GM11168 (cell line): ENCODE results near the gene SCUBE1.
"Not testable (repeated sequence)": the region's sequence is repeated elsewhere in the genome, so short reads cannot be mapped to it uniquely, and the experiment has no call there.

Source experiments
- in situ Hi-C: fragments of 300-500 bp; cut with MboI; formaldehyde crosslinking; loops from one replicate; pipeline ENCODE4 v1.12.0; 2022; ENCODE audit warnings: low sequenced_read_pairs; ENCODE audit not compliant: unreplicated experiment

The SCUBE1 gene

DNA sequence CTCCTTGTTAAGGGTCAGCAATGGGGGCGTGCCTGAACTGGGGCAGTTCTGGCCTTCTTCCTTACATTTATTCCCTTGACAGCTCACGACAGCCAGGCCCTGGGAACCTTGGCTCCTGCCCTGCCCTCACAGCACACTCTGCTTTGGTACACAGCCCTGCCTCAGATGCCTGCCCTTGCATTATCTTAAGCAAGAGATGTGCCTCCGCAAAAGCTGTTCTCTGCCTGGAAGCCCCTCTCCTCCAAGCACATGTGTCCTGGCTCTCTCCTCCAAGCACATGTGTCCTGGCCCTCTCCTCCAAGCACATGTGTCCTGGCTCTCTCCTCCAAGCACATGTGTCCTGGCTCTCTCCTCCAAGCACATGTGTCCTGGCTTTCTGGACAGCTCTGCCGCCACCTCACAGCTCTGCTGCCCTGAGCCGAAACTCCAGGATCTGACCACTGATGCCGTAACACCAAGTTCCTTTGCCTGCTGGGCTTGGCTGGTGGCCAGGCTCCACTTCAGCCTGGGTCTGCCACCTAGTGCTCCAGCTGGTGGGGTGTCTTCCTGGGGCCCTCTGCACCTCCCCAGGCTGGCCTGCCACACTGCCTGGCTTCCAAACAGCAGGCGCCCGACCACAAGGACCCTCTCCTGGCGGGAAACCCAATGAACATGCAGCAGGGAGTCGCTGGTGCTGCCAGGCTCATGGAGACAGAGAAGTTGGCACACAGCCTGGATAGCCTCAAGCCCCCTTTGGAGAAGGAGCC, 53.0 kb downstream of the SCUBE1 start:
- in situ Hi-C loops, result no loop called here

GRCh38 chr22:43289531-43289963, 53.6 kb downstream of the SCUBE1 start:
- in situ Hi-C loops, result no loop called here

- in situ Hi-C loops, result no loop called here
These were observed 54.3 kb downstream of the SCUBE1 start for GRCh38 chr22:43288807-43289420.

- in situ Hi-C loops, result no loop called here
These were observed 54.8 kb downstream of the SCUBE1 start for GRCh38 chr22:43288378-43288777.

DNA sequence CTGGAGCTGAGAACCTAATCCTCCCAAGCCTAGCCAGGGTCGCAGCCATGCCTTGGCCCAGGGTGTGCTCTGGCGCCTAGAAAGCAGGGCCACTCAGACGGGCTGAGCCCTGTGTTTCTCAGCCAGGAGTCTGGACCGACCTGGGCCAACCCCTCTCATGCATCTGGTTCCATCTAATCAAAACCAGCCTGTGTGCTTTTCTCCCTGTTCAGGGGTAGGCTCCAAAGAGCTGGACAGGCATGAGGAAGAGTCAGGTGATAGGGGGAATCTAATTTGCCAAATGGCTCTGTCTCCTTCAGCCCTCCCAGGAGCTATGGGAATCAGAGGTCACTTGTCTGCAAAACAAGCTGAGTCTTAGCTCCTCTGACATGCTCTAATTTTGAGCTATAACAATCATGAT, 55.7 kb downstream of the SCUBE1 start:
- in situ Hi-C loops, result no loop called here

GRCh38 chr22:43281394-43281793, 61.8 kb downstream of the SCUBE1 start:
- in situ Hi-C loops, result no loop called here

- in situ Hi-C loops, result not testable (repeated sequence)
These were observed 62.7 kb downstream of the SCUBE1 start for GRCh38 chr22:43280523-43280886.

DNA sequence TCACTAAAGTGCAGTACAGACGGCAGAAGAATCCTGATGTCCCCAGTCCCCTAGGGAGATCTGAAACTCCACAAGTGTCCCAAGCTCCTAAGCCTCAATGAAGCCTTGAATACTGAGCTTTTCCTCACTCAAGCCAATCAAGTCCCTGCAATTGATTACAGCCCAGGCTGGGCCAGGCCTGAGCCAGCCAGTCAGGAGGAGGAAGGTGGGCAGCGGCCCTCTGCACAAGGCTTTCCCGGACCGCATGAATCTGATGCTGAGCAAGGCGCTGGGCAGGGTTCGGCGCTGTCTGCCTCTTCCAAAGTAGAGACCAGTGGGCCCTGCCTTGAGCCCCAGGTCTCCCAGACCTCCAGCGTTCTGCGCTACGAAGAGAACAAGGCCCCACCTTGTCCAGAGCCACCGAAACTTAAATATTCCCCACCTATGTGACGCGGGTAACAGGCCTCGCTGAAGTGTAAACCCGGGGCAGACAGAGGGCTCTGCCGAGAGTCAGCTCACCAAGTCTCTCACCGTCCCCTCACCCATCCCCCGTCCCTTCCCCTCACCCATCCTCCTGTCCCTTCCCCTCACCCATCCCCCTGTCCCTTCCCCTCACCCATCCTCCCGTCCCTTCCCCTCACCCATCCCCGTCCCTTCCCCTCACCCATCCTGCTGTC, 63.2 kb downstream of the SCUBE1 start:
- in situ Hi-C loops, result loop anchor here (10.0 kb wide), 1 partner anchor 65 kb away; the partner anchor contains the start of gene SCUBE1

DNA sequence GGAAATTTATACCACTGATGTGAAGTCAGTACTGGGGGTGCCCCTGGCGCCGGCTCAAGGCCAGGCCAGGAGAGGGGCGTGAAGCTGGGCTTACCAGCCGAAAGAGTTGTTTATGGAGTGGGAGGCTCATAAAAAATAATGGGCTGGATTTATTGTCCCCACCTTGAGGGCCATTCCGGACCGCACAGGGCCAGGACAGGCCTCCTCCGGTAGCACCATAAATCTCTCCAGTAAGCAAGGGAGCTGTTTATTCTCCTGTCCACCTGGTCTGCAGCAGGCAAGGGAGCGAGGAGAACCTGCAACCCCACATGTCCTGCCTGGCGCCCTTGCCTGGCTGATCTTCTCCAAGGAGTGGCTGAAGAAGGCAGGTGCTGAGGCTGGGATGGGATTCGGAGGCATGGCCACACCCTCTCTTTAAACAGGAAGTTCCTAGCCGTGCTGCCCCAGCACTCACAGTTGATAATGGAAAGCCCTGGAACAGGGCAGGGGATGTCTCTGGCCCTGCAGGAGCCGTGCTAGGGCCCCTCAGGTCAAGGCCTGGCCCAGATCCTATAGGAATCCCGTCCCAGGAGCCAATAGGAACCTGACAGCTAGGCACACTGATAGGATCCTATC, 65.1 kb downstream of the SCUBE1 start:
- in situ Hi-C loops, result loop anchor here (10.0 kb wide), 1 partner anchor 67 kb away; the partner anchor contains the start of gene SCUBE1

- in situ Hi-C loops, result loop anchor here (10.0 kb wide), 1 partner anchor 68 kb away; the partner anchor contains the start of gene SCUBE1
These were observed 66.1 kb downstream of the SCUBE1 start for GRCh38 chr22:43277091-43277490.

- in situ Hi-C loops, result loop anchor here (10.0 kb wide), 1 partner anchor 68 kb away; the partner anchor contains the start of gene SCUBE1
These were observed 66.9 kb downstream of the SCUBE1 start for GRCh38 chr22:43276321-43276720.

DNA sequence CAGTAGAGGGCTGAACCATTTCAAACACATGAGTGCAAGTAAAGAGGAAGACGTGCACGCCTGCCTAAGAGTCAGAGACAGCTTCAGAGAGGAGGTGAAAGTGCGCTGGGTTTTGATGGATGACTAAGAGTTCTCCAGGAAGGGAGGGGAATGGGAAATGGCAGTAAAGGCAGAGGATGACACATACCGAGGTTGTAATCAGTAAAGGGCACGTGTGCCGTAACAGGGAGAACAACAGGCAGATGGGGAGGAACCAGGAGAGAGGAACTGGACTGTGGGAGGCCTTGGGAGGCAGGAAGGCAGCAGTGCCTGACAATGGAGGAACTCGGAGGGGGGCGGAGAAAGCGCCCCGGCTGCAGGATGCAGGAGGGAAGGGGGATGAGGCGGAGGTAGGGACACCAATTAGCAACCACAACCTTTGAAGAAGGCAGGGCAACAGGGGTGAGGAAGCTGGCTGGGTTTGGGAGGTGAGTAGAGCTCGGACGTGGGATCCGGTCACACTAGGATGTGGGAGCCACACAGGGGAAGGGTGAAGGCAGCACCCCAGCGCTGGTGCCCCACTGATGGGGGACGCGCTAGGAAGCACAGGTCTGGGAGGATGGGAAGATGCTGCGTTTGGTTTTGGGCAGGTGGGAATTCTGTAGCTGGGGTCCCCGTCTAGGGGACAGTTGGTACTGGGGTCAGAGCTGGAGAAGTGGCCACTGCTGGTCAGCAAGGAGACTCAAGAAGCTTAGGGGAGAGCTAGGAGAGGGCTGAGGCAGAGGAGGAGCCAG, 67.4 kb downstream of the SCUBE1 start:
- in situ Hi-C loops, result loop anchor here (10.0 kb wide), 1 partner anchor 69 kb away; the partner anchor contains the start of gene SCUBE1

GRCh38 chr22:43274595-43275240, 68.5 kb downstream of the SCUBE1 start:
- in situ Hi-C loops, result loop anchor here (5.0 to 10.0 kb wide), 2 partner anchors 70 to 118 kb away; partner anchors contain the start of gene SCUBE1

DNA sequence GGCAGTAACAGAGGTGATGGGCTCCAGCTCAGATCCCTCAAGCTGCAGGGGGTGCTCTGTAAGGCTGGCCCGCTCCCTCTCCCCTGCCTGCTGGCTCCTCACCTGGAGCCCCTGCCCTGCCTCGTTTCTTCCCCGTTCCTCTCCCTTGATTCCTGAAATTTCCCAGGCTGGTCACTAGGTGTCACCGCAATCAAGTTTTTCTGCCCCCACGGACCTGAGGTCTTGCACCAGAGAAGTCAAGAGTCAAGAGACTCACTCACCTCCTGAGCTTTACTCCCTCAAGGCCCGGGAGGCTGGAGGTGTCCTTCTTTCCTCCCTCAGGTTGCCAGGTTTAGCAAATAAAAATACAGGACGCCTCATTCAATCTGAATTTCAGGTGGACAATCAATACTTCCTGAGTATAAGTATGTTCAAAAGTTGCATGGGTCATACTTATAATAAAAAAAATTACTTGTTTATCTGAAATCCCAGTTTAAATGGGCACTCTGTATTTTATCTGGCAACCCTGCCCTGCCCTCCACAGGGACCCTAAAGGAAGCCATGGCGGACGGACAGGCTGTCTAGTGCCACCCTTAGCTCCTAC, 69.2 kb downstream of the SCUBE1 start:
- in situ Hi-C loops, result loop anchor here (5.0 to 10.0 kb wide), 2 partner anchors 71 to 118 kb away; partner anchors contain the start of gene SCUBE1

GRCh38 chr22:43272869-43273318, 70.3 kb downstream of the SCUBE1 start:
- in situ Hi-C loops, result loop anchor here (5.0 to 10.0 kb wide), 2 partner anchors 72 to 119 kb away; partner anchors contain the start of gene SCUBE1

DNA sequence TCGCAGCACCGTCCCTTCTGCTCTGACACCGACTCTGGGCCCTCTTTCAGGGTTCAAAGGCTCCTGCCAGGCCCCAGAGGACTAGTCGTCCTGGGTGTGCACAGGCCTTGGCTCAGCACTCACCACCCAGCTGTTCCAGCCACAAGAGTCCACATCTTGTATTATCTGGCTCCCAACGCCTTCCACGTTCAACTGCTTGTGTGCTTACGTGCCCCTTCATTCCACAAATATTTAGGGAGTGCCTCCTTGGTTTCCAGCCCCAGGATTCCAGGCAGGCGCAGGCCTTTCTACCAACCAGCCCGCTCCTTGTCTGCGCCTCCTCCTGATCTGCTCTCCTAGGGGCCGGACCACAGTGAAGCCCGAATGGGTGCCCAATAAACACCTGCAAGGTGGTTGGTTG, 70.9 kb downstream of the SCUBE1 start:
- in situ Hi-C loops, result loop anchor here (5.0 to 10.0 kb wide), 2 partner anchors 72 to 120 kb away; partner anchors contain the start of gene SCUBE1

DNA sequence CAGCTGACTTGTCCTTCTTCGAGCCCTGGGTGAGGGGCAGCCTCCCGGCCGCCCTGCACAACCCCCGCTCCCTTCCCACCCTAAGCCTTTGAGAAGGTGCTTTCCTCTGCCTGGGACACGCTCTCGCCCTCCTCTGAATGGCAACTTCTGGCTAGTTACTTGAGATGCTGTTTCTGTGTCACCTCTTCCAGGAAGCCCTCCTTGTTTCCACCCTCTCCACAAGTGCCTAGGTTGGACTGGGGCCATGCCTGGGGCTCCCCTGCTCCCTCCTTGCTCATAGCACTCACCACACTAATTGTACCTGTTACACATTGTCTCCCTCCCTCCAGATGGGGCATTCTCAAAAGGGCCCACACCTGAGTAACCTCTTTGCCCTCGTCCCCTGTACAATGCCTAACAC, 72.2 kb downstream of the SCUBE1 start:
- in situ Hi-C loops, result loop anchor here (5.0 to 10.0 kb wide), 2 partner anchors 74 to 121 kb away; partner anchors contain the start of gene SCUBE1

DNA sequence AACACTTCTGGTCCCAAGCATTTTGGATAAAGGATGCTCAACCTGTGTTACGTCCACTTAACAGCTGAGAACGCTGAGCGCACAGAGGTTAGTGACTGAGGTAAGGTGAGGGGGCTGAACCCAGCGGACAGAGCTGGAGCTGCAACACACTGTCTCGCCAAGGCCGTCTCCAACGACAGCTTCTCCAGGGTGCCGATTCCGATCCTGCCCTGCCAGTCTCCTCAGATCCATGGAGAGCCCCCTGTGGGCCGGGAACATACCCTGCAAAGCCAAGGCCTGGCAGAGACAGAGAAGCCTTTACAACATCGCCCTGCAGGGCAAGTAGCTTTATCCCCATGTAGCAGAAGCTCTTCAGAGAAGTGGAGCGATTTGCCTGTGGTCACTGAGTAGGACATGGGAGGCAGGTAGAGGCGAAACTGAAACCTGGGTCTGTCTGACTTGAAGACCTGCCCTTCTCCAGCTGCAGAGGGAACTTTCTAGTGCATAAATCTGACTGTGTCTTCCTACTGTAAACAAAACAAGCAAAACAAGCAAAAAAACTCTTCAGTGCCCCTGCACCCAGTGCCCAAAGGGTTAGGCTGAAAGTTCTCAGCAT, 72.8 kb downstream of the SCUBE1 start:
- in situ Hi-C loops, result loop anchor here (5.0 to 10.0 kb wide), 2 partner anchors 74 to 122 kb away; partner anchors contain the start of gene SCUBE1
